Esophagus muscularis mucosa (tissue), 4 donors: Measurements from ENCODE around the gene COMMD8. TPM values are rescaled to one million over a fixed set of nuclear protein-coding genes. Genes with fewer than 3 reads are reported as not detected.

ENCODE experiments used
- DNase-seq: peaks from one replicate; pipeline ENCODE4 v3.0.0-alpha.2; 2017; ENCODE audit errors: extremely low spot score
- H3K27ac ChIP-seq, 4 donors: fragments of 200-600 bp; sonication (generic); replicated peaks in 1 of 4; 1 replicate in 3 of 4; 2 replicates in 1 of 4; pipeline ENCODE4 v1.5.1; 2016 to 2019; ENCODE audit warnings: mild to moderate bottlenecking in 1 of 4
- H3K27me3 ChIP-seq, 4 donors: fragments of 200-600 bp; sonication (generic); one replicate each; pipeline versions ENCODE4 v1.5.1 to v1.6.0; 2016 to 2019
- H3K36me3 ChIP-seq, 4 donors: fragments of 200-600 bp; sonication (generic); one replicate each; pipeline ENCODE4 v1.5.1; 2016 to 2019
- H3K4me1 ChIP-seq, 4 donors: fragments of 200-600 bp; sonication (generic); one replicate each; pipeline ENCODE4 v1.5.1; 2016 to 2019
- H3K4me3 ChIP-seq, 4 donors: fragments of 200-600 bp; sonication (generic); 1 replicate in 2 of 4; 2 replicates in 2 of 4; pipeline ENCODE4 v1.5.1; 2016 to 2019; ENCODE audit warnings: mild to moderate bottlenecking in 4 of 4, moderate library complexity in 1 of 4
- H3K9me3 ChIP-seq, 4 donors: fragments of 200-600 bp; sonication (generic); 1 replicate in 3 of 4; 2 replicates in 1 of 4; pipeline ENCODE4 v1.5.1; 2016 to 2019
- CTCF ChIP-seq, 3 experiments: fragments of 200-600 bp in 2 of 3; fragments of 450-650 bp in 1 of 3; sonication (generic) in 2 of 3; IDR thresholded peaks; one replicate each; pipeline ENCODE4 v1.5.1; 2017 to 2019; ENCODE audit warnings: antibody characterized with exemption in 3 of 3, mild to moderate bottlenecking in 2 of 3, moderate library complexity in 1 of 3
- EP300 ChIP-seq: sonication (generic); formaldehyde crosslinking; IDR thresholded peaks from one replicate; pipeline ENCODE4 v1.6.1; 2017; ENCODE audit warnings: antibody characterized with exemption
- POLR2A ChIP-seq: fragments of 450-650 bp; IDR thresholded peaks from one replicate; pipeline ENCODE4 v1.6.1; 2017; ENCODE audit warnings: antibody characterized with exemption, moderate library complexity, mild to moderate bottlenecking, low read depth
- POLR2AphosphoS5 ChIP-seq, 2 donors: sonication (generic); formaldehyde crosslinking; IDR thresholded peaks; one replicate each; pipeline ENCODE4 v1.6.1; 2017; ENCODE audit warnings: antibody characterized with exemption in 2 of 2
- WGBS: methylation state at CpG from one replicate; pipeline ENCODE4 v1.1.5; 2018; 5-methylcytosine and 5-hydroxymethylcytosine counted together
- intact Hi-C: fragments of 100-400 bp; cut with DNase I; formaldehyde crosslinking; loops from one replicate; pipeline ENCODE4 v1.15.1; 2023
- total RNA-seq, 4 donors: library from RNA; depleted of rRNA; stranded (reverse); fragments of >200 nt; gene quantifications; one replicate each; pipeline versions ENCODE4 v1.1.0 to v1.2.1, GENCODE V29; 2016

The COMMD8 gene
- total RNA-seq, 4 donors from 2014 or later = 10.3 to 19.9 (median 14.1) TPM

- no peak for TF ChIP-seq POLR2AphosphoS5 (IDR thresholded peaks at IDR 0.05)
- TF ChIP-seq CTCF (IDR thresholded peaks at IDR 0.05) = no peak
- TF ChIP-seq POLR2A = no peak
- TF ChIP-seq EP300 = no peak
- no peak for DNase-seq
- Histone ChIP-seq H3K4me3 (no peak overlapping the region), H3K27me3 (no peaks in the 10 kb centered on the region), H3K4me1 (peaks cover 4 to 22% (median 14%) of the 10 kb centered on the region in 4 donors), H3K27ac (no peak overlapping the region), H3K36me3 (peaks cover 0 to 3% (median 0%) of the 10 kb centered on the region in 4 donors), H3K9me3 (no peaks in the 10 kb centered on the region)
- intact Hi-C loops = no loop called here
- 22% methylated on average over 2 of the region's 2 CpGs for WGBS
Measured at GRCh38 chr4:47499700-47500099, 36.2 kb upstream of the COMMD8 start.

- TF ChIP-seq POLR2A = no peak
- TF ChIP-seq POLR2AphosphoS5 (IDR thresholded peaks at IDR 0.05) = no peak
- TF ChIP-seq CTCF (IDR thresholded peaks at IDR 0.05) = no peak
- TF ChIP-seq EP300 = no peak
- Histone ChIP-seq H3K4me1 (peaks cover 4 to 23% (median 17%) of the 10 kb centered on the region in 4 donors), H3K36me3 (peaks cover 0 to 3% (median 0%) of the 10 kb centered on the region in 4 donors), H3K9me3 (no peaks in the 10 kb centered on the region), H3K27me3 (no peaks in the 10 kb centered on the region), H3K27ac (no peak overlapping the region), H3K4me3 (no peak overlapping the region)
- 80% methylated on average over 6 of the region's 6 CpGs for WGBS
- intact Hi-C loops = no loop called here
- no peak for DNase-seq
Measured at GRCh38 chr4:47498899-47499298, 35.4 kb upstream of the COMMD8 start.

GRCh38 chr4:47494124-47494430 is 30.6 kb upstream of the COMMD8 start:
- intact Hi-C loops = no loop called here
- peaks cover 0 to 3% (median 0%) of the 10 kb centered on the region in 4 donors for H3K36me3 ChIP-seq
- no peak overlapping the region for H3K27ac ChIP-seq
- 59% methylated on average over 4 of the region's 4 CpGs for WGBS
- no peak for DNase-seq
- no peak for TF ChIP-seq EP300
- no peak for TF ChIP-seq POLR2A
- TF ChIP-seq POLR2AphosphoS5 (IDR thresholded peaks at IDR 0.05) = no peak
- no peak for TF ChIP-seq CTCF (IDR thresholded peaks at IDR 0.05)
- H3K27me3 ChIP-seq = no peaks in the 10 kb centered on the region
- no peak overlapping the region for H3K4me3 ChIP-seq
- H3K4me1 ChIP-seq = peaks cover 0 to 31% (median 23%) of the 10 kb centered on the region in 4 donors
- no peaks in the 10 kb centered on the region for H3K9me3 ChIP-seq

- Histone ChIP-seq H3K27ac (no peak overlapping the region), H3K9me3 (no peaks in the 10 kb centered on the region), H3K27me3 (no peaks in the 10 kb centered on the region), H3K4me1 (peaks cover 0 to 30% (median 19%) of the 10 kb centered on the region in 4 donors), H3K4me3 (no peak overlapping the region), H3K36me3 (peaks cover 0 to 3% (median 0%) of the 10 kb centered on the region in 4 donors)
- no peak for TF ChIP-seq POLR2A
- TF ChIP-seq POLR2AphosphoS5 (IDR thresholded peaks at IDR 0.05) = no peak
- no peak for TF ChIP-seq CTCF (IDR thresholded peaks at IDR 0.05)
- no peak for TF ChIP-seq EP300
- no peak for DNase-seq
- 92% methylated on average over 3 of the region's 3 CpGs for WGBS
- intact Hi-C loops = no loop called here
Measured at GRCh38 chr4:47493238-47494123, 30.0 kb upstream of the COMMD8 start.
